ENCODE measurements around the gene RNF150. TPM values are rescaled to one million over a fixed set of nuclear protein-coding genes. Genes with fewer than 3 reads are reported as not detected.

RNF150 gene
- total and polyA plus RNA-seq, 2 of the 8 experiments (the other 6 are each of a cell fraction or from before 2014, with no cell fraction given): 3.4 to 4.8 TPM

- CTCF ChIA-PET (ENCODE audit: partially characterized antibody): interaction anchor here (1.3 kb wide), 1 partner anchor 18 kb away, joined by 3 read pairs; no protein-coding TSS in a partner anchor
- no peak overlapping the region for H3K4me2 ChIP-seq (ENCODE audit: insufficient read depth in 1 of 2, low read depth in 2 of 2, low read length in 2 of 2)
Observed at GRCh38 chr4:141013899-141014298, 119.4 kb downstream of the RNF150 start.

More at GRCh38 chr4:141013899-141014298, 119.4 kb downstream of the RNF150 start:
- Histone ChIP-seq H3K36me3 (ENCODE audit: control insufficient read depth in 2 of 4, insufficient read depth in 4 of 4, low read length in 3 of 4) (no peaks in the 10 kb centered on the region), H3K27me3 (replicated peaks in 1 of 4; ENCODE audit: control insufficient read depth in 3 of 4, extremely low read depth in 1 of 4, insufficient read depth in 3 of 4, low read length in 3 of 4) (no peaks in the 10 kb centered on the region), H2BK20ac (ENCODE audit: low read length) (no peak overlapping the region), H2AK5ac (ENCODE audit: low read depth, low read length) (no peak overlapping the region), H3K23ac (ENCODE audit: insufficient read length) (no peak overlapping the region), H4K91ac (replicated peaks; ENCODE audit: insufficient read length, low read length) (no peak overlapping the region), H3K4ac (replicated peaks; ENCODE audit: insufficient read length, low read depth, low read length) (no peak overlapping the region), H3K56ac (replicated peaks; ENCODE audit: insufficient read length, low read depth, low read length) (no peak overlapping the region), H4K5ac (ENCODE audit: insufficient read length, low read depth, low read length) (no peak overlapping the region), H3K4me1 (replicated peaks in 1 of 4; ENCODE audit: control insufficient read depth in 3 of 4, insufficient read depth in 4 of 4, low read length in 3 of 4) (no peaks in the 10 kb centered on the region), H4K20me1 (replicated peaks in 1 of 2; ENCODE audit: control insufficient read depth in 1 of 2, insufficient read depth in 2 of 2, low read length in 2 of 2) (no peaks in the 10 kb centered on the region), H3K9ac (replicated peaks in 1 of 4; ENCODE audit: extremely low read depth in 1 of 4, low read depth in 3 of 4, low read length in 3 of 4) (no peak overlapping the region), H3K18ac (ENCODE audit: extremely low read depth, low read length) (no peak overlapping the region), H2AFZ (ENCODE audit: low read length) (no peak overlapping the region), H3K14ac (ENCODE audit: insufficient read length) (no peak overlapping the region), H3K27ac (ENCODE audit: low read depth, low read length) (no peak overlapping the region), H3K4me3 (ENCODE audit: extremely low read depth in 1 of 4, insufficient read depth in 2 of 4, low read depth in 3 of 4, low read length in 4 of 4) (no peak overlapping the region), H3K9me3 (ENCODE audit: insufficient read depth in 2 of 2, low read depth in 1 of 2, low read length in 1 of 2) (0 out of 4 replicates have a peak, but pooled peaks cover 0 to 3% of the 10 kb centered on the region in 2 experiments), H4K8ac (ENCODE audit: extremely low read depth, insufficient read depth, low read length) (no peak overlapping the region), H3K79me2 (ENCODE audit: control insufficient read depth in 1 of 2, insufficient read depth in 2 of 2, low read length in 2 of 2) (no peaks in the 10 kb centered on the region), H2BK120ac (replicated peaks; ENCODE audit: low read depth, low read length) (no peak overlapping the region), H3K23me2 (ENCODE audit: low read depth, low read length) (no peaks in the 10 kb centered on the region), H2BK15ac (ENCODE audit: low read length) (no peak overlapping the region), H2BK5ac (ENCODE audit: low read depth, low read length) (no peak overlapping the region), H3K79me1 (ENCODE audit: low read depth, low read length) (no peaks in the 10 kb centered on the region), H2BK12ac (ENCODE audit: low read depth, low read length) (no peak overlapping the region)
- DNase-seq (ENCODE audit: low read depth in 1 of 2, low spot score in 2 of 2): no peak
- WGBS, 2 experiments (ENCODE audit: extremely low coverage in 1 of 2, insufficient coverage in 1 of 2, insufficient read length in 1 of 2, insufficient replicate concordance in 2 of 2, low coverage in 1 of 2, low lambda C conversion rate in 2 of 2, missing lambda C conversion rate in 1 of 2): 65% methylated on average over 3 of the region's 3 CpGs; no CpG with 5 or more reads in 1 of the 2 experiments
- no peak for FAIRE-seq
- TF ChIP-seq TCF12 (IDR thresholded peaks at IDR 0.05; ENCODE audit: low read depth, low read length): no peak
- TF ChIP-seq TEAD4 (IDR thresholded peaks at IDR 0.05; ENCODE audit: low read depth, low read length): no peak
- TF ChIP-seq YY1 (IDR thresholded peaks at IDR 0.05; ENCODE audit: low read depth, low read length): no peak
- no peak for TF ChIP-seq CREB1 (IDR thresholded peaks at IDR 0.05)
- TF ChIP-seq GTF2F1 (IDR thresholded peaks at IDR 0.05; ENCODE audit: borderline replicate concordance, low read depth, low read length): no peak
- no peak for TF ChIP-seq BCL11A (IDR thresholded peaks at IDR 0.05; ENCODE audit: low read depth in 2 of 2, low read length in 2 of 2)
- TF ChIP-seq NRF1 (IDR thresholded peaks at IDR 0.05; ENCODE audit: low read depth, low read length): no peak
- POLR2A ChIA-PET (ENCODE audit: partially characterized antibody): no interaction called here

Data from H1 (cell line).